Ovary (tissue), 9 donors: ENCODE measurements around the gene THADA. TPM values are rescaled to one million over a fixed set of nuclear protein-coding genes. Genes with fewer than 3 reads are reported as not detected.
"Not testable (repeated sequence)": the region's sequence is repeated elsewhere in the genome, so short reads cannot be mapped to it uniquely, and the experiment has no call there.

ENCODE experiments used
- DNase-seq, 5 donors: peaks; one replicate each; pipeline ENCODE4 v3.0.0-alpha.2; 2019 to 2020
- H3K27ac ChIP-seq, 2 donors: fragments of 200-600 bp; one replicate each; pipeline versions ENCODE4 v1.5.1 to v1.8.0; 2019 to 2022
- H3K27me3 ChIP-seq: fragments of 200-600 bp; one replicate; pipeline ENCODE4 v1.8.0; 2022
- H3K36me3 ChIP-seq: fragments of 200-600 bp; sonication (generic); one replicate; pipeline ENCODE4 v1.5.1; 2019
- H3K4me1 ChIP-seq: one replicate; pipeline ENCODE4 v1.8.1; 2013; ENCODE audit warnings: mild to moderate bottlenecking, moderate library complexity; ENCODE audit not compliant: insufficient read depth
- H3K4me3 ChIP-seq: fragments of 200-600 bp; sonication (generic); one replicate; pipeline ENCODE4 v1.5.1; 2017
- H3K9me3 ChIP-seq, 2 donors: fragments of 200-600 bp in 1 of 2; sonication (generic) in 1 of 2; one replicate each; pipeline versions ENCODE4 v1.5.1 to v1.8.1; 2013 to 2019; ENCODE audit warnings: mild to moderate bottlenecking in 1 of 2, moderate library complexity in 1 of 2
- CTCF ChIP-seq, 3 donors: fragments of 450-650 bp in 2 of 3; fragments of 200-600 bp in 1 of 3; IDR thresholded peaks; one replicate each; pipeline versions ENCODE4 v1.5.1 to v1.8.0; 2016 to 2022; ENCODE audit warnings: antibody characterized with exemption in 3 of 3, mild to moderate bottlenecking in 1 of 3
- EP300 ChIP-seq: sonication (generic); formaldehyde crosslinking; IDR thresholded peaks from one replicate; pipeline ENCODE4 v1.6.1; 2017; ENCODE audit warnings: antibody characterized with exemption
- POLR2A ChIP-seq: fragments of 450-650 bp; IDR thresholded peaks from one replicate; pipeline ENCODE4 v1.6.1; 2017; ENCODE audit warnings: antibody characterized with exemption, mild to moderate bottlenecking, moderate library complexity
- WGBS, 3 donors: extraction: QIAGEN DNeasy Blood & Tissue Kit in 1 of 3; methylation state at CpG; one replicate each; pipeline versions ENCODE4 v1.1.5 to v1.1.7; 2013 to 2017; 5-methylcytosine and 5-hydroxymethylcytosine counted together
- intact Hi-C, 4 donors: fragments of 100-400 bp; cut with DNase I; formaldehyde crosslinking; loops; one replicate each; pipeline versions ENCODE4 v1.11.0 to v1.15.1; 2022 to 2023
- polyA plus RNA-seq, 2 donors: library from polyadenylated mRNA; stranded (reverse); fragments of 200-250 nt in 1 of 2; fragments of 350-450 nt in 1 of 2; fragmentation: Illumina TruSeq in 1 of 2; extraction: RNeasy Lipid Tissue Mini Kit (QIAGEN cat#74804) in 1 of 2; gene quantifications; one replicate each; pipeline ENCODE4 v1.2.3, GENCODE V29; 2013 to 2014
- total RNA-seq, 7 donors: library from RNA; depleted of rRNA in 2 of 7; stranded (reverse); fragments of >200 nt in 2 of 7; fragmentation: NEBNext Ultra II Directional in 3 of 7; extraction: Animal tissue kit (Norgen Biotek cat#: 25700) in 3 of 7; gene quantifications; one replicate each; pipeline versions ENCODE4 v1.1.0 to v1.2.4, GENCODE V29; 2016 to 2023
- donor health status: DM: no; HTN: no; CAD: no; lungs with moderate emphysema.
- donor health status: DM: no; HTN: no; CAD: no.
- donor health status: Bipolar disorder and iron deficiency.
- donor health status: DM: yes; HTN: yes; CAD: no.
- donor health status: DM: no; HTN: no; CAD: no.
- donor health status: DM: yes; HTN: yes; CAD: no.

THADA gene
- total and polyA plus RNA-seq, 9 donors: 14.0 to 46.8 (median 28.6) TPM

GRCh38 chr2:43192744-43193651 lies 402.8 kb downstream of the THADA start:
- Histone ChIP-seq H3K36me3 (no peaks in the 10 kb centered on the region), H3K27me3 (no peaks in the 10 kb centered on the region)

GRCh38 chr2:43191947-43192516 lies 403.8 kb downstream of the THADA start:
- Histone ChIP-seq H3K27me3 (no peaks in the 10 kb centered on the region), H3K4me1 (peaks cover 2% of the 10 kb centered on the region), H3K27ac (no peak overlapping the region), H3K9me3 (no peaks in the 10 kb centered on the region), H3K4me3 (no peak overlapping the region), H3K36me3 (no peaks in the 10 kb centered on the region)
- no peak for TF ChIP-seq EP300
- TF ChIP-seq CTCF (IDR thresholded peaks at IDR 0.05): no peak
- TF ChIP-seq POLR2A: no peak
- intact Hi-C loops: no loop called here
- no peak for DNase-seq
- WGBS, 3 donors: 74 to 82% (median 79%) methylated on average over 3 of the region's 3 CpGs

More at GRCh38 chr2:43192744-43193651, 402.8 kb downstream of the THADA start:
- no peak overlapping the region for H3K27ac ChIP-seq
- H3K4me3 ChIP-seq: no peak overlapping the region
- WGBS, 3 donors: 75 to 83% (median 81%) methylated on average over 12 of the region's 12 CpGs
- no peak for DNase-seq
- TF ChIP-seq POLR2A: no peak
- no peak for TF ChIP-seq CTCF (IDR thresholded peaks at IDR 0.05)
- TF ChIP-seq EP300: no peak
- H3K4me1 ChIP-seq: peaks cover 2% of the 10 kb centered on the region
- H3K9me3 ChIP-seq: no peaks in the 10 kb centered on the region
- intact Hi-C loops: no loop called here

- intact Hi-C loops: no loop called here
- DNase-seq: no peak
- 89 to 97% (median 95%) methylated on average over 10 of the region's 10 CpGs for WGBS, 3 donors
- Histone ChIP-seq H3K4me3 (no peak overlapping the region), H3K9me3 (no peaks in the 10 kb centered on the region), H3K27me3 (no peaks in the 10 kb centered on the region), H3K4me1 (peaks cover 2% of the 10 kb centered on the region), H3K27ac (no peak overlapping the region), H3K36me3 (no peaks in the 10 kb centered on the region)
- no peak for TF ChIP-seq POLR2A
- TF ChIP-seq CTCF (IDR thresholded peaks at IDR 0.05): no peak
Observed at GRCh38 chr2:43190311-43191052, 405.4 kb downstream of the THADA start.

- H3K27ac ChIP-seq, H3K9me3 ChIP-seq, intact Hi-C loops: not testable (repeated sequence)
Observed at GRCh38 chr2:43189861-43190260, 406.0 kb downstream of the THADA start.

More at GRCh38 chr2:43189861-43190260, 406.0 kb downstream of the THADA start:
- not testable (repeated sequence) for H3K4me1 ChIP-seq, DNase-seq, H3K27me3 ChIP-seq, H3K36me3 ChIP-seq, H3K4me3 ChIP-seq
- WGBS, 3 donors: 90 to 95% (median 91%) methylated on average over 7 of the region's 7 CpGs
